GM23338 (cell line): ENCODE results near the gene TBC1D9B. TPM values are rescaled to one million over a fixed set of nuclear protein-coding genes. Genes with fewer than 3 reads are reported as not detected.
A peak's percentile ranks its signal among the peaks of the same experiment; 100 is the strongest.

ENCODE experiments used
- ATAC-seq: fragments of 200-7000 bp; cut with Tn5 transposase; 3 replicates; pipeline ENCODE4 v1.9.1; 2020
- DNase-seq: peaks from one replicate; pipeline ENCODE4 v3.0.0-alpha.2; 2015; ENCODE audit warnings: low spot score
- H2AFZ ChIP-seq: fragments of 200-600 bp; sonication (generic); 2 replicates; pipeline ENCODE4 v1.8.0; 2016; ENCODE audit warnings: antibody characterized with exemption, mild to moderate bottlenecking, moderate library complexity
- H3F3A ChIP-seq: fragments of 200-600 bp; sonication (generic); replicated peaks from 2 replicates; pipeline ENCODE4 v1.8.0; 2017; ENCODE audit warnings: antibody characterized with exemption, mixed run types, low read depth
- H3K27ac ChIP-seq: fragments of 200-600 bp; sonication (generic); 2 replicates; pipeline ENCODE4 v1.6.1; 2016; ENCODE audit warnings: low read depth
- H3K27me3 ChIP-seq: fragments of 200-600 bp; sonication (generic); 2 replicates; pipeline ENCODE4 v1.8.0; 2016; ENCODE audit warnings: mild to moderate bottlenecking, mixed run types, moderate library complexity; ENCODE audit not compliant: insufficient read depth
- H3K36me3 ChIP-seq: fragments of 200-600 bp; sonication (generic); 2 replicates; pipeline ENCODE4 v1.8.0; 2016; ENCODE audit warnings: mild to moderate bottlenecking; ENCODE audit not compliant: insufficient read depth
- H3K4me1 ChIP-seq: fragments of 200-600 bp; sonication (generic); 2 replicates; pipeline ENCODE4 v1.8.0; 2016; ENCODE audit warnings: mild to moderate bottlenecking, moderate library complexity; ENCODE audit not compliant: insufficient read depth
- H3K4me2 ChIP-seq: fragments of 200-600 bp; sonication (generic); 2 replicates; pipeline ENCODE4 v1.7.1; 2017; ENCODE audit warnings: mixed run types
- H3K4me3 ChIP-seq: fragments of 200-600 bp; sonication (generic); 2 replicates; pipeline ENCODE4 v1.6.1; 2016; ENCODE audit warnings: mixed run types
- H3K79me2 ChIP-seq: fragments of 200-600 bp; sonication (generic); replicated peaks from 2 replicates; pipeline ENCODE4 v1.8.0; 2017; ENCODE audit warnings: mild to moderate bottlenecking; ENCODE audit not compliant: insufficient read depth
- H3K9me2 ChIP-seq: fragments of 200-600 bp; sonication (generic); 2 replicates; pipeline ENCODE4 v1.8.0; 2017; ENCODE audit not compliant: insufficient read depth
- H4K20me1 ChIP-seq: fragments of 200-600 bp; sonication (generic); replicated peaks from 2 replicates; pipeline ENCODE4 v1.8.0; 2017; ENCODE audit warnings: mild to moderate bottlenecking; ENCODE audit not compliant: insufficient read depth
- H3K27ac Mint-ChIP-seq: 2 replicates; pipeline ENCODE4 v1.8.0; 2020; ENCODE audit warnings: inconsistent platforms, mild to moderate bottlenecking, moderate library complexity, mixed read lengths
- H3K27me3 Mint-ChIP-seq: 3 replicates; pipeline ENCODE4 v1.8.0; 2022; ENCODE audit warnings: low read depth, mild to moderate bottlenecking, moderate library complexity, mixed read lengths, inconsistent platforms; ENCODE audit not compliant: insufficient read depth, poor library complexity
- H3K36me3 Mint-ChIP-seq: 3 replicates; pipeline ENCODE4 v1.8.0; 2021; ENCODE audit warnings: low read depth, mild to moderate bottlenecking, inconsistent platforms, moderate library complexity, mixed read lengths
- H3K4me1 Mint-ChIP-seq: 3 replicates; pipeline ENCODE4 v1.8.0; 2020; ENCODE audit warnings: mild to moderate bottlenecking, inconsistent platforms, mixed read lengths
- H3K4me3 Mint-ChIP-seq: 3 replicates; pipeline ENCODE4 v1.8.0; 2021; ENCODE audit warnings: moderate library complexity, mild to moderate bottlenecking, inconsistent platforms, mixed read lengths
- H3K9me3 Mint-ChIP-seq: 3 replicates; pipeline ENCODE4 v1.8.0; 2020; ENCODE audit warnings: moderate library complexity, mild to moderate bottlenecking, inconsistent platforms, mixed read lengths
- CREB1 ChIP-seq: fragments of 250-450 bp; sonication (Bioruptor Pico); IDR thresholded peaks from 2 replicates; pipeline ENCODE4 v1.5.0; 2020; ENCODE audit warnings: low read depth, mild to moderate bottlenecking, moderate library complexity
- EZH2 ChIP-seq: fragments of 200-600 bp; sonication (generic); IDR thresholded peaks from one replicate; pipeline ENCODE4 v1.8.0; 2017; ENCODE audit warnings: antibody characterized with exemption, mild to moderate bottlenecking, low read depth; ENCODE audit not compliant: unreplicated experiment
- EZH2phosphoT487 ChIP-seq: fragments of 200-600 bp; sonication (generic); IDR thresholded peaks from one replicate; pipeline ENCODE4 v1.8.1; 2018; ENCODE audit warnings: antibody characterized with exemption; ENCODE audit not compliant: unreplicated experiment
- JUNB ChIP-seq: IDR thresholded peaks from one replicate; pipeline ENCODE4 v1.6.1; 2016; ENCODE audit warnings: antibody characterized with exemption; ENCODE audit not compliant: unreplicated experiment
- NANOG ChIP-seq: IDR thresholded peaks from 2 replicates; pipeline ENCODE4 v1.6.1; 2016; ENCODE audit warnings: antibody characterized with exemption, borderline replicate concordance
- POLR2AphosphoS5 ChIP-seq: IDR thresholded peaks from 2 replicates; pipeline ENCODE4 v1.6.1; 2016; ENCODE audit warnings: antibody characterized with exemption, low read depth
- ZNF114 ChIP-seq: fragments of 250-450 bp; sonication (Bioruptor Pico); IDR thresholded peaks from 2 replicates; pipeline ENCODE4 v1.5.0; 2020; ENCODE audit warnings: mild to moderate bottlenecking, moderate library complexity
- ZNF331 ChIP-seq: fragments of 250-450 bp; sonication (Bioruptor Pico); IDR thresholded peaks from 2 replicates; pipeline ENCODE4 v1.5.0; 2020; ENCODE audit warnings: low read depth, mild to moderate bottlenecking, moderate library complexity
- polyA plus RNA-seq: library from polyadenylated mRNA; unstranded; fragments of >200 nt; fragmentation: Nextera tagmentation; extraction: Ambion mirVana; gene quantifications from 2 replicates; pipeline ENCODE4 v1.2.1, GENCODE V29; 2016
- total RNA-seq: library from RNA; depleted of rRNA; stranded (reverse); fragments of >200 nt; shearing (Covaris generic); gene quantifications from 2 replicates; pipeline ENCODE4 v1.2.3, GENCODE V29; 2014
- TF ChIP-seq, protein P1 (sequence below): IDR thresholded peaks from one replicate; pipeline ENCODE4 v1.6.1; 2018; ENCODE audit warnings: antibody characterized with exemption; ENCODE audit not compliant: unreplicated experiment
- TF ChIP-seq, protein P2 (sequence below): IDR thresholded peaks from 2 replicates; pipeline ENCODE4 v1.6.1; 2016; ENCODE audit warnings: antibody characterized with exemption
- TF ChIP-seq, protein P3 (sequence below): fragments of 250-450 bp; sonication (Bioruptor Pico); IDR thresholded peaks from 2 replicates; pipeline ENCODE4 v1.5.0; 2020; ENCODE audit warnings: mild to moderate bottlenecking, moderate library complexity

The TBC1D9B gene
- total and polyA plus RNA-seq, 2 experiments from 2014 or later = 19.0 to 38.0 TPM

DNA sequence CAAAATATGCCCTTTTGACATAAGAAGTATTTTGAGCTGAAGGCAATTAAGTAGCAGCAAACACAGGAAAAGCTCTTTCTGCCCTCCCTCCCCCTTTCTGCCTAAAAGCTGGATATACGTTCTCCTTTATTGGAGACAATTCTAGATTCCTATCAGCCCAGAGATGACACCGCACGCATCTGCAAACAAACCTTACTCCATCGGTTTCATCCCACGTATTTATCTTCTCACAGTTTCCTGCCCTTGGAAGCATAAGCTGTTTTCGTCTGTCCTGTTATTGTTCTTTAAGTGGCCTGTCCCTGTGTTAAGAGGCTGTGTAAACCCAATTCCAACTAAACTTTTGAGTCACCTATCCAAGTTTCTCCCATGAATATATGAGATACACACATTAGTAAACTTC, 11.8 kb downstream of the TBC1D9B start:
- no peaks in the 10 kb centered on the region for H3K27me3 ChIP-seq
- ATAC-seq = no peak
- no peak overlapping the region for H3K4me3 Mint-ChIP-seq
- peaks cover 12% of the 10 kb centered on the region for H3K4me1 ChIP-seq
- DNase-seq = no peak
- no peaks in the 10 kb centered on the region; the same call in 1 of the 2 replicates for H4K20me1 ChIP-seq
- no peak overlapping the region for H3K27ac Mint-ChIP-seq
- H3K27me3 Mint-ChIP-seq = peaks cover 4% of the 10 kb centered on the region
- H3K4me2 ChIP-seq = peak overlapping the region; percentile 42; the same call in 1 of the 2 replicates
- TF ChIP-seq, protein P1, sequence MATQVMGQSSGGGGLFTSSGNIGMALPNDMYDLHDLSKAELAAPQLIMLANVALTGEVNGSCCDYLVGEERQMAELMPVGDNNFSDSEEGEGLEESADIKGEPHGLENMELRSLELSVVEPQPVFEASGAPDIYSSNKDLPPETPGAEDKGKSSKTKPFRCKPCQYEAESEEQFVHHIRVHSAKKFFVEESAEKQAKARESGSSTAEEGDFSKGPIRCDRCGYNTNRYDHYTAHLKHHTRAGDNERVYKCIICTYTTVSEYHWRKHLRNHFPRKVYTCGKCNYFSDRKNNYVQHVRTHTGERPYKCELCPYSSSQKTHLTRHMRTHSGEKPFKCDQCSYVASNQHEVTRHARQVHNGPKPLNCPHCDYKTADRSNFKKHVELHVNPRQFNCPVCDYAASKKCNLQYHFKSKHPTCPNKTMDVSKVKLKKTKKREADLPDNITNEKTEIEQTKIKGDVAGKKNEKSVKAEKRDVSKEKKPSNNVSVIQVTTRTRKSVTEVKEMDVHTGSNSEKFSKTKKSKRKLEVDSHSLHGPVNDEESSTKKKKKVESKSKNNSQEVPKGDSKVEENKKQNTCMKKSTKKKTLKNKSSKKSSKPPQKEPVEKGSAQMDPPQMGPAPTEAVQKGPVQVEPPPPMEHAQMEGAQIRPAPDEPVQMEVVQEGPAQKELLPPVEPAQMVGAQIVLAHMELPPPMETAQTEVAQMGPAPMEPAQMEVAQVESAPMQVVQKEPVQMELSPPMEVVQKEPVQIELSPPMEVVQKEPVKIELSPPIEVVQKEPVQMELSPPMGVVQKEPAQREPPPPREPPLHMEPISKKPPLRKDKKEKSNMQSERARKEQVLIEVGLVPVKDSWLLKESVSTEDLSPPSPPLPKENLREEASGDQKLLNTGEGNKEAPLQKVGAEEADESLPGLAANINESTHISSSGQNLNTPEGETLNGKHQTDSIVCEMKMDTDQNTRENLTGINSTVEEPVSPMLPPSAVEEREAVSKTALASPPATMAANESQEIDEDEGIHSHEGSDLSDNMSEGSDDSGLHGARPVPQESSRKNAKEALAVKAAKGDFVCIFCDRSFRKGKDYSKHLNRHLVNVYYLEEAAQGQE = no peak
- TF ChIP-seq JUNB (no peak), ZNF114 (CRISPR knock-in tag) (no peak), EZH2phosphoT487 (no peak), NANOG (no peak), POLR2AphosphoS5 (no peak), CREB1 (CRISPR knock-in tag) (no peak), EZH2 (no peak), ZNF331 (no peak)
- TF ChIP-seq, protein P2, sequence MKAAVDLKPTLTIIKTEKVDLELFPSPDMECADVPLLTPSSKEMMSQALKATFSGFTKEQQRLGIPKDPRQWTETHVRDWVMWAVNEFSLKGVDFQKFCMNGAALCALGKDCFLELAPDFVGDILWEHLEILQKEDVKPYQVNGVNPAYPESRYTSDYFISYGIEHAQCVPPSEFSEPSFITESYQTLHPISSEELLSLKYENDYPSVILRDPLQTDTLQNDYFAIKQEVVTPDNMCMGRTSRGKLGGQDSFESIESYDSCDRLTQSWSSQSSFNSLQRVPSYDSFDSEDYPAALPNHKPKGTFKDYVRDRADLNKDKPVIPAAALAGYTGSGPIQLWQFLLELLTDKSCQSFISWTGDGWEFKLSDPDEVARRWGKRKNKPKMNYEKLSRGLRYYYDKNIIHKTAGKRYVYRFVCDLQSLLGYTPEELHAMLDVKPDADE = no peak
- TF ChIP-seq, protein P3, sequence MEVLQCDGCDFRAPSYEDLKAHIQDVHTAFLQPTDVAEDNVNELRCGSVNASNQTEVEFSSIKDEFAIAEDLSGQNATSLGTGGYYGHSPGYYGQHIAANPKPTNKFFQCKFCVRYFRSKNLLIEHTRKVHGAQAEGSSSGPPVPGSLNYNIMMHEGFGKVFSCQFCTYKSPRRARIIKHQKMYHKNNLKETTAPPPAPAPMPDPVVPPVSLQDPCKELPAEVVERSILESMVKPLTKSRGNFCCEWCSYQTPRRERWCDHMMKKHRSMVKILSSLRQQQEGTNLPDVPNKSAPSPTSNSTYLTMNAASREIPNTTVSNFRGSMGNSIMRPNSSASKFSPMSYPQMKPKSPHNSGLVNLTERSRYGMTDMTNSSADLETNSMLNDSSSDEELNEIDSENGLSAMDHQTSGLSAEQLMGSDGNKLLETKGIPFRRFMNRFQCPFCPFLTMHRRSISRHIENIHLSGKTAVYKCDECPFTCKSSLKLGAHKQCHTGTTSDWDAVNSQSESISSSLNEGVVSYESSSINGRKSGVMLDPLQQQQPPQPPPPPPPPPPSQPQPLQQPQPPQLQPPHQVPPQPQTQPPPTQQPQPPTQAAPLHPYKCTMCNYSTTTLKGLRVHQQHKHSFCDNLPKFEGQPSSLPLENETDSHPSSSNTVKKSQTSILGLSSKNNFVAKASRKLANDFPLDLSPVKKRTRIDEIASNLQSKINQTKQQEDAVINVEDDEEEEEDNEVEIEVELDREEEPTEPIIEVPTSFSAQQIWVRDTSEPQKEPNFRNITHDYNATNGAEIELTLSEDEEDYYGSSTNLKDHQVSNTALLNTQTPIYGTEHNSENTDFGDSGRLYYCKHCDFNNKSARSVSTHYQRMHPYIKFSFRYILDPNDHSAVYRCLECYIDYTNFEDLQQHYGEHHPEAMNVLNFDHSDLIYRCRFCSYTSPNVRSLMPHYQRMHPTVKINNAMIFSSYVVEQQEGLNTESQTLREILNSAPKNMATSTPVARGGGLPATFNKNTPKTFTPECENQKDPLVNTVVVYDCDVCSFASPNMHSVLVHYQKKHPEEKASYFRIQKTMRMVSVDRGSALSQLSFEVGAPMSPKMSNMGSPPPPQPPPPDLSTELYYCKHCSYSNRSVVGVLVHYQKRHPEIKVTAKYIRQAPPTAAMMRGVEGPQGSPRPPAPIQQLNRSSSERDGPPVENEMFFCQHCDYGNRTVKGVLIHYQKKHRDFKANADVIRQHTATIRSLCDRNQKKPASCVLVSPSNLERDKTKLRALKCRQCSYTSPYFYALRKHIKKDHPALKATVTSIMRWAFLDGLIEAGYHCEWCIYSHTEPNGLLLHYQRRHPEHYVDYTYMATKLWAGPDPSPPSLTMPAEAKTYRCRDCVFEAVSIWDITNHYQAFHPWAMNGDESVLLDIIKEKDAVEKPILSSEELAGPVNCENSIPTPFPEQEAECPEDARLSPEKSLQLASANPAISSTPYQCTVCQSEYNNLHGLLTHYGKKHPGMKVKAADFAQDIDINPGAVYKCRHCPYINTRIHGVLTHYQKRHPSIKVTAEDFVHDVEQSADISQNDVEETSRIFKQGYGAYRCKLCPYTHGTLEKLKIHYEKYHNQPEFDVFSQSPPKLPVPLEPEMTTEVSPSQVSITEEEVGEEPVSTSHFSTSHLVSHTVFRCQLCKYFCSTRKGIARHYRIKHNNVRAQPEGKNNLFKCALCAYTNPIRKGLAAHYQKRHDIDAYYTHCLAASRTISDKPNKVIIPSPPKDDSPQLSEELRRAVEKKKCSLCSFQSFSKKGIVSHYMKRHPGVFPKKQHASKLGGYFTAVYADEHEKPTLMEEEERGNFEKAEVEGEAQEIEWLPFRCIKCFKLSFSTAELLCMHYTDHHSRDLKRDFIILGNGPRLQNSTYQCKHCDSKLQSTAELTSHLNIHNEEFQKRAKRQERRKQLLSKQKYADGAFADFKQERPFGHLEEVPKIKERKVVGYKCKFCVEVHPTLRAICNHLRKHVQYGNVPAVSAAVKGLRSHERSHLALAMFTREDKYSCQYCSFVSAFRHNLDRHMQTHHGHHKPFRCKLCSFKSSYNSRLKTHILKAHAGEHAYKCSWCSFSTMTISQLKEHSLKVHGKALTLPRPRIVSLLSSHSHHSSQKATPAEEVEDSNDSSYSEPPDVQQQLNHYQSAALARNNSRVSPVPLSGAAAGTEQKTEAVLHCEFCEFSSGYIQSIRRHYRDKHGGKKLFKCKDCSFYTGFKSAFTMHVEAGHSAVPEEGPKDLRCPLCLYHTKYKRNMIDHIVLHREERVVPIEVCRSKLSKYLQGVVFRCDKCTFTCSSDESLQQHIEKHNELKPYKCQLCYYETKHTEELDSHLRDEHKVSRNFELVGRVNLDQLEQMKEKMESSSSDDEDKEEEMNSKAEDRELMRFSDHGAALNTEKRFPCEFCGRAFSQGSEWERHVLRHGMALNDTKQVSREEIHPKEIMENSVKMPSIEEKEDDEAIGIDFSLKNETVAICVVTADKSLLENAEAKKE (CRISPR knock-in tag) = no peak
- H2AFZ ChIP-seq = no peak overlapping the region
- 0 out of 2 replicates have a peak, but pooled peaks cover 2% of the 10 kb centered on the region for H3F3A ChIP-seq
- H3K36me3 Mint-ChIP-seq = peaks cover 44% of the 10 kb centered on the region
- H3K36me3 ChIP-seq = no peaks in the 10 kb centered on the region
- no peak overlapping the region for H3K4me3 ChIP-seq
- H3K27ac ChIP-seq = peak overlapping the region; percentile 88
- H3K9me3 Mint-ChIP-seq = no peaks in the 10 kb centered on the region
- H3K4me1 Mint-ChIP-seq = peaks cover 12% of the 10 kb centered on the region; the same call in 2 of the 3 replicates
- H3K9me2 ChIP-seq = no peaks in the 10 kb centered on the region
- H3K79me2 ChIP-seq = no peaks in the 10 kb centered on the region
